Activated naive CD8-positive, alpha-beta T cell treated with anti-CD3 and anti-CD28 coated beads, Interleukin-2, amount 50 U/mL, for 24 hours (primary cell): ENCODE measurements around the gene DYRK1A.

Experiments
- ATAC-seq: fragments of 150-1000 bp; cut with Tn5 transposase; one replicate; pipeline ENCODE4 v1.10.0; 2021
- DNase-seq: peaks from one replicate; pipeline ENCODE4 v3.0.0; 2021
- H3K27ac Mint-ChIP-seq: one replicate; pipeline ENCODE4 v1.8.0; 2021; ENCODE audit warnings: mild to moderate bottlenecking, mixed read lengths
- H3K27me3 Mint-ChIP-seq: one replicate; pipeline ENCODE4 v1.8.0; 2021; ENCODE audit warnings: mixed read lengths
- H3K36me3 Mint-ChIP-seq: one replicate; pipeline ENCODE4 v1.8.0; 2021; ENCODE audit warnings: low read depth, mixed read lengths
- H3K4me1 Mint-ChIP-seq: one replicate; pipeline ENCODE4 v1.8.0; 2021; ENCODE audit warnings: mixed read lengths
- H3K4me3 Mint-ChIP-seq: one replicate; pipeline ENCODE4 v1.8.0; 2021; ENCODE audit warnings: mild to moderate bottlenecking, moderate library complexity, mixed read lengths
- H3K9me3 Mint-ChIP-seq: one replicate; pipeline ENCODE4 v1.8.0; 2021; ENCODE audit warnings: mixed read lengths

Gene DYRK1A

DNA sequence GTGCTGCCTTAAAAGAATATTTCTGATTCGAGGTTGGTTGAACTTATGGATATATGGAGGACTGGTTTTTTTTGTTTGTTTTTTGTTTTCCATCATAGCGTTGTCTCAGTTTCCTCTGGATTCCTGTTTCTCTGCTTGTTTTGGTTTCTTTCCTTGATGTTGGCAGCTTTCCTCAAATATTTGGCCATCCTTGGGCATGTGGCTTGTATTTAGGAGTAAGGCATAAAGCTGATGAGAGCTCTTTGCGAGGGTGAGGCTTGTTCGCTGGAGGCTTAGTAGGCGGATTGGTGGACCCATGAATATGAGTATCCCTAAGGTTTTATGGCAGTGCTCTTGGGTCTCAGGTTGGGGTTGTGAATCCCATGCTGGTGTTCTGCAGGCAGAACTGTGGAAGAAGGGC, 22.9 kb downstream of the DYRK1A start:
- DNase-seq: no peak
- Mint-ChIP-seq H3K27ac (peak overlapping the region; percentile 30), H3K9me3 (no peaks in the 10 kb centered on the region), H3K4me3 (no peak overlapping the region), H3K27me3 (no peaks in the 10 kb centered on the region), H3K4me1 (peaks cover 87% of the 10 kb centered on the region), H3K36me3 (peaks cover 11% of the 10 kb centered on the region)
- ATAC-seq: no peak

GRCh38 chr21:37391666-37392065, 25.1 kb downstream of the DYRK1A start:
- no peak overlapping the region for H3K4me3 Mint-ChIP-seq
- H3K9me3 Mint-ChIP-seq: no peaks in the 10 kb centered on the region
- DNase-seq: no peak
- no peak for ATAC-seq
- no peaks in the 10 kb centered on the region for H3K27me3 Mint-ChIP-seq
- H3K4me1 Mint-ChIP-seq: peaks cover 84% of the 10 kb centered on the region
- peaks cover 11% of the 10 kb centered on the region for H3K36me3 Mint-ChIP-seq
- peak overlapping the region; percentile 33 for H3K27ac Mint-ChIP-seq

DNA sequence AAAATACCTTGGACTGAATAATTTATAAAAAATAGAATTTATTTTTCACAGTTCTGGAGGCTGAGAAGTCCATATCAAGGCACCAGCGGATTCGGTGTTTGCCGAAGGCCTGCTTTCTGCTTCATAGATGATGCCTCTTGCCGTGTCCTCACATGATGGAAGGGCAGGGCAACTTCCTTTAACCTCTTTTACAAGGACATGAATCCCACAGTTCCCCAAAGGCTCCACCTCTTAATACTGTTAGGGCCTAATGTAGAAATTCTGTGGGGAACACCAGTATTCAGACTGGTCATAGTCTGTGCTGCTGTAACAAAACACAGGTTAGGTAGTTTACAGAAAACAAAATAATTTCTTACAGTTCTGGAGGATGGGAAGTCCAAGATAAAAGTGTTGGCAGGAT, 25.9 kb downstream of the DYRK1A start:
- Mint-ChIP-seq H3K36me3 (peaks cover 9% of the 10 kb centered on the region), H3K4me3 (no peak overlapping the region), H3K27me3 (no peaks in the 10 kb centered on the region), H3K4me1 (peaks cover 83% of the 10 kb centered on the region), H3K9me3 (no peaks in the 10 kb centered on the region), H3K27ac (peak overlapping the region; percentile 47)
- ATAC-seq (no peak), DNase-seq (no peak)

DNA sequence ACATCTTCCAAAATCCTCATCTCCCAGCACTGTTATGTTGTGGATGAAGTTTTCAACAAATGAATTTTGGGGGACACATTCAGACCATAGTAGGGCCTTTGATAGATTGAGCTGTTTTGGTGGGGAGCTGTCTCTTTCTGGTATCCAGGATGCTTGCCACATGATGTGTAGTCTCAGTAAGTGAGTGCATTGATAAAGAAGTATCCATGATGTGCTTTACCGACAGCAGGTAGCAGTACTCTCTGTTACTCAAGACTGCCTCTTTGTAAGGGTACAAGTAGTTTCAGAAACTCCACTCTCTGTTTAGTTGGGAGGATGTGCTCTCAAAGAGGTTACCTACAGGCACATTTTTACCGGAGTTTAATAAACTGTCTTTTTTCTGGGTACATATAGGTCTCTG, 26.5 kb downstream of the DYRK1A start:
- DNase-seq (no peak), ATAC-seq (no peak)
- Mint-ChIP-seq H3K4me1 (peaks cover 81% of the 10 kb centered on the region), H3K4me3 (no peak overlapping the region), H3K27me3 (no peaks in the 10 kb centered on the region), H3K36me3 (peaks cover 7% of the 10 kb centered on the region), H3K9me3 (no peaks in the 10 kb centered on the region), H3K27ac (peak overlapping the region; percentile 8)

- ATAC-seq (no peak), DNase-seq (no peak)
- Mint-ChIP-seq H3K9me3 (no peaks in the 10 kb centered on the region), H3K27me3 (no peaks in the 10 kb centered on the region), H3K27ac (no peak overlapping the region), H3K4me3 (no peak overlapping the region), H3K36me3 (peaks cover 7% of the 10 kb centered on the region), H3K4me1 (peaks cover 82% of the 10 kb centered on the region)
These were observed 27.2 kb downstream of the DYRK1A start for GRCh38 chr21:37393786-37394185.

DNA sequence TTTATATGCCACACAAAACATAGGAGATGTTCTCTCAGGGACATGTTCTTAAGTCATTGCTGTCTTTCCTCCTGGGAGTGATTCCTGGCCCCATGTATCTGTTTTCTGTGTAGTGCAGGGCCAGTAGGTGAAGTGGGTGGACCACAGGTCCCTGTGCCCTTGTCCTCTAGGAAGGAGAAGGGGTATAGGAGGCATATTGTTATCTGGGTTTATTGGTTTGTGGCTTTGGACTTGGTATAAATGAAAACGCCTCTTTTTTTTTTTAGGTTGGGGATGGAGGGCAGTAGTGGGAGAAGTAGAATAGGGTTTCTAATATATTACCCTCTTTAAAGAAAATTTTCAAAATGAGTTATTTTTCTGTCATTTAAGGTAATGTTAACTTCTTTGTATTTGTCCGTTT, 29.4 kb downstream of the DYRK1A start:
- ATAC-seq (no peak), DNase-seq (no peak)
- Mint-ChIP-seq H3K36me3 (peaks cover 13% of the 10 kb centered on the region), H3K4me3 (no peak overlapping the region), H3K4me1 (peaks cover 83% of the 10 kb centered on the region), H3K27me3 (no peaks in the 10 kb centered on the region), H3K9me3 (peaks cover under 1% of the 10 kb centered on the region), H3K27ac (no peak overlapping the region)

- Mint-ChIP-seq H3K4me1 (peaks cover 80% of the 10 kb centered on the region), H3K4me3 (no peak overlapping the region)
These were observed 30.3 kb downstream of the DYRK1A start for GRCh38 chr21:37396855-37397254.

GRCh38 chr21:37398697-37399096, 32.1 kb downstream of the DYRK1A start:
- DNase-seq: no peak
- Mint-ChIP-seq H3K27ac (peak overlapping the region; percentile 29), H3K27me3 (no peaks in the 10 kb centered on the region), H3K36me3 (peaks cover 29% of the 10 kb centered on the region), H3K4me1 (peaks cover 80% of the 10 kb centered on the region), H3K9me3 (peaks cover 22% of the 10 kb centered on the region), H3K4me3 (peak overlapping the region; percentile 21)
- peak; percentile 11 for ATAC-seq

More at GRCh38 chr21:37396855-37397254, 30.3 kb downstream of the DYRK1A start:
- no peaks in the 10 kb centered on the region for H3K27me3 Mint-ChIP-seq
- H3K27ac Mint-ChIP-seq: no peak overlapping the region
- ATAC-seq (peak; percentile 72), DNase-seq (no peak)
- peaks cover 9% of the 10 kb centered on the region for H3K9me3 Mint-ChIP-seq
- peaks cover 17% of the 10 kb centered on the region for H3K36me3 Mint-ChIP-seq

DNA sequence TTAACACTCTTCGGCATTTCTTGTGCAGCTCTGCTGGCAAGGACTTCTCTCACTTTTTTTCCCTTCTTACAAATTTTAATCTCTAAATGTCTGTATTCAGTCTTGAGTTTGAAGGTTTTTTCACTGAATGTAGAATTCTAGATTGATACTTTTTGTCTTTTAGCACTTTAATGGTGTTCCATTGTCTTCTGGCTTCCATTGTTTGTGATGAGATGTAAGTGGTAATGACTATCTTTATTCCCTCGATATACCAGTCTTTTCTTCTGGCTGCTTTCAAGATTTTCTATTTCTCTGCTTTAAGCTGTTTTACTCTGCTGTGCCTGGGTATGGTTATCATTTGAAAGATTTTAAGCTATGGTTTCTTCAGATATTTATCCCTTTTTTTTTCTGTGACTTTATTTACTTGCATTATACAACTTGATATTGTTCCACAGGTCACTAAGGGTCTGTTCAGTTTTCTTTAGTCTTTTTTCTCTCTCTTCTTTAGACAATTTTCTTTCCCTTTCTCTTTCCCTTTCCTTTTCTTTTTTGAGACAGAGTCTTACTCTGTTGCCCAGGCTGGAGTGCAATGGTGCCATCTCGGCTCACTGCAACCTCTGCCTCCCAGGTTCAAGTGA, 35.8 kb downstream of the DYRK1A start:
- Mint-ChIP-seq H3K36me3 (peaks cover 31% of the 10 kb centered on the region), H3K27me3 (no peaks in the 10 kb centered on the region), H3K9me3 (peaks cover 22% of the 10 kb centered on the region), H3K4me3 (no peak overlapping the region), H3K4me1 (peaks cover 85% of the 10 kb centered on the region), H3K27ac (peak overlapping the region; percentile 37)
- DNase-seq: no peak
- no peak for ATAC-seq

DNA sequence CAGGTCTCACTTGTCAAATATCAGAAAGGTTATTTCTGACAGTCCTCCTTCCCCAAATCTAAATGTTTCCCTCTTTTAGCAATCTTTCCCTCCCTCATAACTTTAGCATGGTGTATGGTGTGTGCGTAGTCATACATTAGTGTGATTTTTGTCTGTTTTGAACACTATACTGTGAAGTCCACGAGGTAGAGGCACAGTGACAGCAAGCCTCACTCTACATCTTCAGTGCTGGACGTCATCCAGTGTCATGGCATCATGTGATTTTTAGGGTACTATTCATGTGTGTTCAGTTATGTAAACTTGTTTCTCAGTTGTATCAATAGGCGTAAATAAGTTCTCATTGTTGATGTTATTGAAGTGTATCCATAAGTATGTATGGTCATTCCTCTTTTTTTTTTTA, 39.1 kb downstream of the DYRK1A start:
- H3K27ac Mint-ChIP-seq: no peak overlapping the region
- H3K4me3 Mint-ChIP-seq: no peak overlapping the region
- peaks cover 28% of the 10 kb centered on the region for H3K36me3 Mint-ChIP-seq
- H3K27me3 Mint-ChIP-seq: no peaks in the 10 kb centered on the region
- DNase-seq (no peak), ATAC-seq (no peak)
- peaks cover 81% of the 10 kb centered on the region for H3K4me1 Mint-ChIP-seq
- H3K9me3 Mint-ChIP-seq: peaks cover 22% of the 10 kb centered on the region

DNA sequence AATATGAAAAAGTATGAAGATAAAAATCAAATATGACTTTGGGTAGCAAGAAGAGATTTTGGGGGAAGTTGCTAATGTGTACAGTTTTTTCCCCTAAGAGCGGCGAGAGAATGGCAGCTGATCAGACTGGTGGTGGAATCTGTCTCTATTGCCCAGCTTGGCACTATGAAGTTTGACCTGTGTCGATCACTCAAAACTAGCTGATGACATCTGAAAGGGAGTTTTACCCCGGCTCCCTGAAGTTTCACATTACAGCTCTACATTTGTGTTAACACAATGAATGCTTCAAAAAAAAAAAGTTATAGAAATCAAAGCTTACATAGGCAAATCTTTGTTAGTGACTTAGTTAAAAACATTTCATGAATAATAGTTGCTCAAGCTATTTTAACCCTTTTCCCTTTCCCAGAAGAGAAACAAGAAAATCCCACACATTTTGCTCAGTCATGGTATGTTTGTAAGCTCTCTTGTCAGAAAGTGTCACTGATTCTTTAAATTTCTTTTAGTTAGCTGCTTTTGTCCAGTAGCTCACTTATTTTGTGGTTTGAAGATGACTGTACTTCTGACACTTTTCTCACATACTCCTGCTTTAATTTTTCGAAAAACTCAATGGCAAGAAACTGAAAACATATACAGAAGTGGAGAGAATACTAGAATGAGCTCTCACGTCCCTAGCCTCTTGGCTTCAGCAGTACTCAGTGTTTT, 41.3 kb downstream of the DYRK1A start:
- ATAC-seq (peak; percentile 44), DNase-seq (no peak)
- H3K4me1 Mint-ChIP-seq: peaks cover 83% of the 10 kb centered on the region
- H3K4me3 Mint-ChIP-seq: peak overlapping the region; percentile 44
- H3K27me3 Mint-ChIP-seq: no peaks in the 10 kb centered on the region
- H3K9me3 Mint-ChIP-seq: peaks cover 3% of the 10 kb centered on the region
- peaks cover 16% of the 10 kb centered on the region for H3K36me3 Mint-ChIP-seq
- H3K27ac Mint-ChIP-seq: peak overlapping the region; percentile 87

GRCh38 chr21:37408464-37409193, 42.1 kb downstream of the DYRK1A start:
- Mint-ChIP-seq H3K27me3 (no peaks in the 10 kb centered on the region), H3K27ac (peak overlapping the region; percentile 87), H3K4me1 (peaks cover 82% of the 10 kb centered on the region), H3K4me3 (peak overlapping the region; percentile 44), H3K9me3 (no peaks in the 10 kb centered on the region), H3K36me3 (peaks cover 10% of the 10 kb centered on the region)
- ATAC-seq: peak; percentile 79
- DNase-seq: no peak

DNA sequence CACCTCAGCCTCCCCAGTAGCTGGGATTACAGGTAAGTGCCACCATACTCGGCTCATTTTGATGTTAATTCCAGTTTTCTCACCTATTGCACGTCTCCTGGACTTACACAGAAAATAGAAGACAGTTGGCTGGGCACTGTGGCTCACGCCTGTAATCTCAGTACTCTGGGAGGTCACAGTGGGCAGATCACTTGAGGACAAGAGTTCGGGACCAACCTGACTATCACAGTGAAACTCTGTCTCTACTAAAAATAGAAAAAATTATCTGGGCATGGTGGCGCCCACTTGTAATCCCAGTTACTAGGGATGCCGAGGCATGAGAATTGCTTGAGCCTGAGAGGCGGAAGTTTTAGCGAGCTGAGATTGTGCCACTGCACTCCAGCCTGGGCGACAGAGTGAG, 44.1 kb downstream of the DYRK1A start:
- Mint-ChIP-seq H3K36me3 (peaks cover 7% of the 10 kb centered on the region), H3K27ac (no peak overlapping the region), H3K9me3 (no peaks in the 10 kb centered on the region), H3K4me1 (peaks cover 82% of the 10 kb centered on the region), H3K4me3 (no peak overlapping the region), H3K27me3 (no peaks in the 10 kb centered on the region)
- DNase-seq (no peak), ATAC-seq (no peak)

DNA sequence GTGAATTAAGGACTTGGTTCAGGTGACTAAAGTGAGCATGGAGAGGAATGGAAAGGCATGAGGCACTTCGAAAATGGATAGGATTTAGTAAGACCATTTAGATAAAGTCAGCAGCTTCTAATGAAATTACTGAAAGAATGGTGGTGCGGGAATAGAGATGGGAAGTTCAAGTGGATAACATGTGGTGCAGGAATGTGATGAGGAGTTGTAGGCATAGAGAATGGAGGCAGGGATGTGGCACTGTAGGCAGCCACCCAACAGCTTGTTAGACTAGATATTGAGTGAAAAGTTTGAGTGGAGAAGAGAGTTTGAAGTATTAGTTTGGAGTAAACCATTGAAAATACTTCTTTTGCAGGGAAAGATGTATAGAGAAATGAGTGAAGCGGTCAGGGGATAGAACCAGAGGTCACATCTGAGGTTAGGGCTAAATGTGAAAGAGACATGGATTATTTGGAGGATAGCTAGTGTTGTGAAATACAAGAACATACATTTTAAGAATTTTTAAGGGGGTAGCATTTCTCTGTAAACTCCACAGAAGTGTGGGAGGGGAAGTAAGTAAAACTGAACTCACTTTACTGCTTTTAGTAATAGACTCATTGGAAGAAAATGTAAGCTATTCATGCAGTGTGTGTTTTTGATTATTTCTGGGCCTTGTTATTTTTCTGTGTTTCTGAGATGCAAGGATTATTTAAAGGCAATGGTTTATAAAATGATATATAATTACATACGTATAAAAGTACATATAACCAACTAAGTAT, 46.2 kb downstream of the DYRK1A start:
- ATAC-seq (no peak), DNase-seq (no peak)
- Mint-ChIP-seq H3K4me3 (no peak overlapping the region), H3K36me3 (peaks cover 7% of the 10 kb centered on the region), H3K27ac (peak overlapping the region; percentile 3), H3K27me3 (no peaks in the 10 kb centered on the region), H3K9me3 (no peaks in the 10 kb centered on the region), H3K4me1 (peaks cover 79% of the 10 kb centered on the region)
